HG02571 (cell line): ENCODE data around the gene EXO5.
"Not testable (repeated sequence)": the region's sequence is repeated elsewhere in the genome, so short reads cannot be mapped to it uniquely, and the experiment has no call there.

Experiments used
- ATAC-seq: cut with Tn5 transposase; IDR thresholded peaks from one replicate; pipeline ENCODE4 v1.9.1; 2021; ENCODE audit warnings: mild to moderate bottlenecking, moderate library complexity; ENCODE audit not compliant: unreplicated experiment

Gene EXO5

DNA sequence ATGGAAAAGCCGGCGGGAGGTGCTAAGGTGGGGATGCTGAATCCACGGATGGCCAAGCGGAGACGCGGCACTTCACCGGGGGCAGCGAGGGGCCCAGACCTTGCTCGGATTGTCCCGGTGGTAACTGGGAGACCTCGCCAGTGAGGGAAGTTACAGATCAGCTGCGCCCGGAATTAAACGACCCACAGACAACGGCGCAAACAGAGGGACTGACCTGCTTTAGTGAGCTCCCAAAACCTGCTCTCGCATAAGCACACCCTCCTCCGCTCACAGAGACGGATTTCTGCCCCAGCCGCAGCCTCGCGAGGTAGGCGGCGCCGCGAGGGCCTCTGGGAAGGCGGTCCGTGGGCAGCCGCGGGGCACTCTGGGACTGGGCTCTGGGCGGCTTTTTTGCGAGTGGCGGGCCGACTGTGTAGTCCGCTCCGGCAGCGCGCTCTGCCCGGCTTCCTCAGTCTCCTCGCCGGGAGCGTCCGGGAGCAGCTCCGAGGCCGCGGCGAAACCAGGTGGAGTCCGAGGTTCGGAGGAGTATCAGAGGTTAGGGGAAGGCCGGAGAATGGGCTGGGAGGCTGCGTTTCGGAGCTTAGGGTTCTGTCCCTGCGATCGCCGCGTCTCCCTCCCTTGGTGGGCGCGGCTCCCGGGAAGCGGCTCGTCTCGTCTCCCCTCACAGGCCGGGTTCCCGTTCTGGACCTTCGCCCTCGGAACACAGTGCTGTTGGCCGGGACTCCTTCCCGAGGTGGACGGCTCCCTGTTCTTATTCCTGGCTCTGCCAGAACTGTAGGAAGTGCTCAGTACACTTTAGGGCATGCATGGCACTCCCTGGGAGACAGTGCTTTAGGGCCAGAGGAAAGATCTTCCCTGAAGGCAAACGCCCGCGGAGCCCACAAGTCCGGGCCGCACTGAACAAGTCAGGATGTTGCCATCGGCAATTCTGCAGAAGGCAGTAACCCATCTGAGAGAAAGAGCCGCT is at the start of gene EXO5:
EXO5 (plus strand) TSS at position 393 of the 967 bp plus-strand sequence. CDS start 5,778 bp downstream, outside the sequence.
- ATAC-seq = no peak

GRCh38 chr1:40462956-40463590 is 45.5 kb upstream of the EXO5 start:
- ATAC-seq = no peak

GRCh38 chr1:40469327-40469726 is 39.2 kb upstream of the EXO5 start:
- no peak for ATAC-seq

GRCh38 chr1:40475268-40475667 is 33.3 kb upstream of the EXO5 start:
- no peak for ATAC-seq

- ATAC-seq = no peak
Measured at GRCh38 chr1:40476924-40477677, 31.5 kb upstream of the EXO5 start, which contains the start of gene ZFP69. TSS of gene ZFP69 (plus strand) at chr1:40477290. CDS start at chr1:40479362, 2,072 bp downstream.

- no peak for ATAC-seq
Measured at GRCh38 chr1:40477678-40478053, 30.9 kb upstream of the EXO5 start.

DNA sequence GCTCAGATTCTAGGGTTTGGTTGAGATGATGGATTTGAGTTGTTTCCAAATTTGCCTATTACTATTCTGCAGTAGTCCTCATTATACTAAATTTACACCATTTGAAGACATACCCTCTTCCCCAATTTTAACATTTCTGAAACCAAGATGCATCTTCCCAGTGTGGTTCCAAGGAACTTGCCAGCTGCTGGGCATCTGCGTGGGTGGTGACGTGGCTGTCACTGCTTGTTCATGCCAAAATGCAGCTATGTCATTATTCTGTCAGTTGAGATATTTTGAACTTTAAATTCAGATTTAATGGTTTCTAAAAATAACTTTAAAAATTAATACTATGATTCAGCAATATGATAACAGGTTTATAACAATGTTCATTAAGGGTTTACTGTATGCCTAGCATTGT is 30.3 kb upstream of the EXO5 start:
- ATAC-seq = no peak

DNA sequence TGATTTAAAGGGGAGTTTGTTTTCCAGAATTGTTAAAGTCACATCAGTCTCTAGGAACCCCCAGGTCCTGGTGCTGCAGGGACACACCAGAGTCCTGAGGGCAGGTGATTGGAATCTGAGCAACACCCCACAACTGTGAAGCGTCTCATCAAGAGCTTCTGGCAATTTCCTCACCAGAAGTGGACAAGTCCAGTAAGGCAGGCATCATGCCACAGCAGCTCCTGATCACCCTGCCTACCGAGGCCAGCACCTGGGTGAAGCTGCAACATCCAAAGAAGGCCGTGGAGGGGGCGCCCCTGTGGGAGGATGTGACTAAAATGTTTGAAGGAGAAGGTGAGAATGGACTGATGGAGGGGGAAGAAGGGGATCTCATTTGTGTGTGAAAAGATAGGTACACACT is 29.4 kb upstream of the EXO5 start:
- ATAC-seq = no peak

- no peak for ATAC-seq
Measured at GRCh38 chr1:40495315-40495903, 13.2 kb upstream of the EXO5 start.

GRCh38 chr1:40502651-40503050 is 5.9 kb upstream of the EXO5 start:
- not testable (repeated sequence) for ATAC-seq

GRCh38 chr1:40507973-40508372 is 594 bp upstream of the EXO5 start:
- no peak for ATAC-seq

DNA sequence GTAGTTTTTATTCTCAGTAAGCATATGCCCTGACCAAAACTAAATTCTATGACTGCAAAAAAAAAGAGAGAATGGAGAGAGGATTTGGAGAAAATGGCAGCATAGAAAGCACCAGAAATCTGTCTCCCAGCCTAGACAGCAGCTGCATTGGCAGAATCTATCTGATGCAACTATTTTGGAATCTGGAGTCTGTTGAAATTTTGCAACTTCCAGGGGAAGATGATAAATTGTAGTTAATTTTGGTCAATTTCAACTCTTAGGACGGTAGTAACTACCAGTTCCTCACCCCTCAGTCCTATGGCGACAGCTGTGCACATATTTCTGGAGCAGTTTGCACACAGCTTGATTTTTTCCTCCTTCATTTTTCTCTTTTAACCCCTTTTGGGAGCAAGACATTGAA is 10.9 kb downstream of the EXO5 start:
- no peak for ATAC-seq

DNA sequence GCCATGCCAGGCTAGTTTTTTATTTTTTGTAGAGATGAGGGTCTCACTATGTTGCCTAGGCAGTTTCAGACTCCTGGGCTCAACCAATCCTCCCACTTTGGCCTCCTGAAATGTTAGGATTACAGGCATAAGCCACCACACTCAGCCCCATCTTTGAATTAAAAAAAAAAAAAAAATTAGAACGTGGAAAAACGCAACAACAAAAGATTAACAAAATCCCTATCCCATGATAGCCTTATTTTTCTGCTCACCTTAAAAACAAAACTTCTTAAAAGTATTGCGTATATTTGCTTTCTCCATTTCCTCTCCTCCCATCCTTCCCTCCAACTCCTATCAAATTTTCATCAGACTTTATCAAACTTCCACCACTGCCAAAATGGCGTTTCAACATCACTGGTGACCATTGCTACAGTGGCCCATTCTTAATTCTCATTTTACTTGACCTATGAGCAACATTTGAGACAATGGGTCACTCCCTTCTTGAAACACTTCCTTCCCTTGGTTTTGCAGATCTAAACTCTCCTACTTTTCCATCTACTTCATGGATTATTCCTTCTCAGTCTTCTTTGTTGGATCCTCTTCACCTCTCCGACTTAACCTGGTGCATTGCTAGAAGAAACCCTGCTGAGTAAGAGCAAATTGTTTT is 22.3 kb downstream of the EXO5 start:
- peak; percentile 11 for ATAC-seq

DNA sequence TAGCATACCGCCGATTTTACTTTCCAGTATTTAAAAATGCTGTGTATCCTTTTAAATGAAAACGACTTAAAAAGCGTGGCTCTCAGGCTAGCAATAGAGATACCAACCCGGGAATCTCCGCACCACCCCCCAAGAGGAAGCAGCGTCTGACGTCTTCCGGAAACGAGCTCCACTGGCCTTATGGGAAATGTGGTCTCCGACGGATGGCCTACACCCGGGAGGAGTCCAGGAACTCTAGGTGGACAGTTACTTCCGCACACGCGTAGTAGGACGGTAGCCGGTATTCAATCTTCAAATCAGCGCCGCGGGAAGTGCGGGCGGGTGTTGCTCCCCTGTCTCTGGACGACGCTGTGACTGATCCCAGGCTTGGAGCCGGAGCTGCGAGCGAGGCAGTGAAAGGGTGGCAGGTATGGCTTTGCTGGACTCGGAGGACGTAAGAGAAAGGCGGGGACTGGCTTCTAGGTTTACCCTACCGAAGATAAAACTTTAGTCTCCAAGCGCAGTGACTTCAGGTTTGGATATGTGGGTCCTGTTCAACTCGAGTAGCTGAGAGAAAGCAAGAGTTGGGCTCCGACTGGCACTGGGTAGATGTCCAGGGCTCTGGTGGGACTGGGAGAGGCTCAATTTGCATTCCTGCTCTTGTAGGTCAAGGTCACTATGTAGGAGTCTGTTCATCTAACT is 23.0 kb downstream of the EXO5 start, which contains the start of gene ZNF684:
ZNF684 (plus strand) TSS at position 257 of the 681 bp plus-strand sequence. CDS start 1,530 bp downstream, outside the sequence.
- ATAC-seq = peak; percentile 94

DNA sequence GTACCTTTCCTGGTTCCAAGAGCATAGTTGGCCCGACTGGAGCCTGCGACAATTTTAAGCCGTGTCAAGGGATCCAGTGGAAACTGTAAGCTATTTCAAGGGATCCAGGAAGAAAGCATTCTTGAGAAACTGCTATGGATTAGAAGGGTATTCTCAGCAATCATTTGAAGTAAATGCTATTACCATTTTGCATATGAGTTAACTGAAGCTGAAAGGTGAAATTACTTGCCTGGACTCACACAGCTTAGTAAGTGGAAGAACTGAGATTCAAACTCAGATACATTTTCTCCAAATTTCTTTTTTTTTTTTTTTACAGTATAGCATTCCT is 23.5 kb downstream of the EXO5 start:
- no peak for ATAC-seq

- ATAC-seq = no peak
Measured at GRCh38 chr1:40532844-40533424, 24.4 kb downstream of the EXO5 start.

- no peak for ATAC-seq
Measured at GRCh38 chr1:40534589-40534988, 26.0 kb downstream of the EXO5 start.

DNA sequence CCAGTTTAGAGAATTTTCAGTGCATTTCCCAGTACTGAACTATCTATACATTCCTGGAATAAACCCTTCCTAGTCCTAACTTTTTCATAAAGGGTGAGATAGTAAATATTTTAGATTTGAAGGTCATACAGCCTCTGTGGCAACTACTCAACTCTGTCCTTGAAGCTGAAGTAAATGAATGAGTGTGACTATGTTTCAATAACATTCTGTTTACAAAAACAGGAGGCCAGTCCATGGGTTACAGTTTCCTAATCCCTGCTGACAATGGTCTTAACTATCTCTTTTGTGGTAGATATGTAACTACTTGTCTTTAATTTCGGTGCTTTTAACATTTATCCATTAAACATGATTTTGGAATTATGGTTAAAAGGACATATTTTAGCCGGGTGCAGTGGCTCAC is 27.2 kb downstream of the EXO5 start:
- no peak for ATAC-seq

GRCh38 chr1:40539338-40539737 is 30.8 kb downstream of the EXO5 start:
- ATAC-seq = no peak
